GM19043 (cell line): ENCODE data around the gene SMG6.
"Not testable (repeated sequence)": the region's sequence is repeated elsewhere in the genome, so short reads cannot be mapped to it uniquely, and the experiment has no call there.

ENCODE experiments used
- ATAC-seq: cut with Tn5 transposase; IDR thresholded peaks from one replicate; pipeline ENCODE4 v1.9.1; 2021; ENCODE audit warnings: low read depth; ENCODE audit not compliant: unreplicated experiment

Gene SMG6

GRCh38 chr17:2020721-2021120 is 282.9 kb downstream of the SMG6 start:
- no peak for ATAC-seq

- no peak for ATAC-seq
These were observed 283.9 kb downstream of the SMG6 start for GRCh38 chr17:2019723-2020122.

- no peak for ATAC-seq
These were observed 284.7 kb downstream of the SMG6 start for GRCh38 chr17:2018716-2019510.

GRCh38 chr17:2017274-2017941 is 286.2 kb downstream of the SMG6 start:
- ATAC-seq, result no peak

- no peak for ATAC-seq
These were observed 287.1 kb downstream of the SMG6 start for GRCh38 chr17:2016494-2016893.

- no peak for ATAC-seq
These were observed 288.3 kb downstream of the SMG6 start for GRCh38 chr17:2015314-2015713.

- no peak for ATAC-seq
These were observed 289.6 kb downstream of the SMG6 start for GRCh38 chr17:2013994-2014317.

- not testable (repeated sequence) for ATAC-seq
These were observed 290.2 kb downstream of the SMG6 start for GRCh38 chr17:2013220-2013993.

GRCh38 chr17:2012499-2012898 is 291.1 kb downstream of the SMG6 start:
- ATAC-seq, result no peak

- ATAC-seq, result no peak
These were observed 291.9 kb downstream of the SMG6 start for GRCh38 chr17:2011411-2012371.
